ENCODE measurements around the gene ANKLE1. TPM values are rescaled to one million over a fixed set of nuclear protein-coding genes. Genes with fewer than 3 reads are reported as not detected.

The ANKLE1 gene
- total RNA-seq, 4 donors from 2014 or later, result 0.44 to 2.1 (median 0.90) TPM

DNA sequence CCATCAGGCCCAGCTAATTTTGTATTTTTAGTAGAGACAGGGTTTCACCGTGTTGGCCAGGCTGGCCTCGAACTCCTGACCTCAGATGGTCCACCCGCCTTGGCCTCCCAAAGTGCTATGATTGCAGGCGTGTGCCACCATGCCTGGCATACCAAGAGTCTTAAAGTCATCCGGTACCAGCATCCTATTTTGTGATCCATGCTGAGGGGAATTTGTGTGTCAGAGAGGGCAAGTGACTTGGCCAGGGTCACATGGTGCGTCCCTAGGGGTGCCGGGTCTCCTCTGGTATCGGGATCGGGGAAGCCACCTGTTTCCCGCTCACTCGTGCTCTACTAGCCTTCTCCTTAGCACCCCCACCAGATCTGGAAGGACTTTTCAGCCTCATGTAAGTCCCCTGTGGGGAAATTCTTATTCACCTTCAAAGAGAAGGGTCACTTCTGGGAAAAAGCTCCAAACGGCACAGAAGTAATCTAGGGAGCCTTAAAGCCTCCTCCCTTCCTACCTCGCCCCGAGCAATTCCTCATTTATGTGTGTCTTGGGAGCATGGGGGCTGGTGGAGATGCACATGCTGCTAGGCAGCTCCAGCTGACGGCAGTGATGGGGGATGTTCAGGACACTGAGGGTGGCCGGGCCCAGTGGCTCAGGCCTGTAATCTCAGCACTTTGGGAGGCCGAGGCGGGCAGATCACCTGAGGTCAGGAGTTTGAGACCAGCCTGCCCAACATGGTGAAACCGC, 6.1 kb upstream of the ANKLE1 start:
- 84 to 90% methylated on average over 19 of the region's 19 CpGs for WGBS, 2 donors
- Histone ChIP-seq H3K4me1 (no peaks in the 10 kb centered on the region), H3K9me3 (no peaks in the 10 kb centered on the region), H3K36me3 (peaks cover 3 to 86% (median 25%) of the 10 kb centered on the region in 3 donors), H3K4me3 (no peak overlapping the region), H3K27ac (no peak overlapping the region), H3K27me3 (no peaks in the 10 kb centered on the region)
- TF ChIP-seq, protein P1, sequence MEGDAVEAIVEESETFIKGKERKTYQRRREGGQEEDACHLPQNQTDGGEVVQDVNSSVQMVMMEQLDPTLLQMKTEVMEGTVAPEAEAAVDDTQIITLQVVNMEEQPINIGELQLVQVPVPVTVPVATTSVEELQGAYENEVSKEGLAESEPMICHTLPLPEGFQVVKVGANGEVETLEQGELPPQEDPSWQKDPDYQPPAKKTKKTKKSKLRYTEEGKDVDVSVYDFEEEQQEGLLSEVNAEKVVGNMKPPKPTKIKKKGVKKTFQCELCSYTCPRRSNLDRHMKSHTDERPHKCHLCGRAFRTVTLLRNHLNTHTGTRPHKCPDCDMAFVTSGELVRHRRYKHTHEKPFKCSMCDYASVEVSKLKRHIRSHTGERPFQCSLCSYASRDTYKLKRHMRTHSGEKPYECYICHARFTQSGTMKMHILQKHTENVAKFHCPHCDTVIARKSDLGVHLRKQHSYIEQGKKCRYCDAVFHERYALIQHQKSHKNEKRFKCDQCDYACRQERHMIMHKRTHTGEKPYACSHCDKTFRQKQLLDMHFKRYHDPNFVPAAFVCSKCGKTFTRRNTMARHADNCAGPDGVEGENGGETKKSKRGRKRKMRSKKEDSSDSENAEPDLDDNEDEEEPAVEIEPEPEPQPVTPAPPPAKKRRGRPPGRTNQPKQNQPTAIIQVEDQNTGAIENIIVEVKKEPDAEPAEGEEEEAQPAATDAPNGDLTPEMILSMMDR (IDR thresholded peaks at IDR 0.05), result no peak
- TF ChIP-seq EP300 (IDR thresholded peaks at IDR 0.05) (no peak), POLR2A (IDR thresholded peaks at IDR 0.05) (no peak)
- DNase-seq (ENCODE audit: low spot score in 2 of 2), result no peak

DNA sequence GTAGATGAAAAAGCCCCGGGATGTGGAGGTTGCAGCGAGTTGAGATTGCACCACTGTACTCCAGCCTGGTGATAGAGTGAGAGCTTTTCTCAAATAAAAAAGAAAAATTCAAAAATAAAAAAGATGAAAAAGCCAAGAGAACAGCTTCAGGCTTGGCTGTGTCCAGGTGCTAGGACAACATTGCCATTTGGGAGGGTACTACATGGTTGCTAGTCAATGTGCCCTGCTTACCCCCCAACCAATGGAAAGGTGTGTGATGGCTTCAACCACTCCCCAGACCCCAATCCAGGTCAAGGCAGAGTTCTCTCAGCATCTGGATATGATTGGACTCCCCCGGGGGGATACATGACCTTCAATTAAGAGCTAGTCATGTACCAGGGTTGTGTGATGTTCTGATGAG, 2.3 kb upstream of the ANKLE1 start:
- Histone ChIP-seq H3K9me3 (no peaks in the 10 kb centered on the region), H3K36me3 (peaks cover 0 to 57% (median 18%) of the 10 kb centered on the region in 3 donors), H3K27ac (no peak overlapping the region), H3K27me3 (peaks cover 0 to 25% of the 10 kb centered on the region in 2 donors), H3K4me1 (peaks cover 0 to 19% (median 12%) of the 10 kb centered on the region in 4 donors), H3K4me3 (no peak overlapping the region)
- DNase-seq (ENCODE audit: low spot score in 2 of 2), result no peak
- 62 to 78% methylated on average over 3 of the region's 3 CpGs for WGBS, 2 donors
- TF ChIP-seq POLR2A (IDR thresholded peaks at IDR 0.05) (no peak), EP300 (IDR thresholded peaks at IDR 0.05) (no peak)
- TF ChIP-seq, protein P1 (IDR thresholded peaks at IDR 0.05), result no peak

DNA sequence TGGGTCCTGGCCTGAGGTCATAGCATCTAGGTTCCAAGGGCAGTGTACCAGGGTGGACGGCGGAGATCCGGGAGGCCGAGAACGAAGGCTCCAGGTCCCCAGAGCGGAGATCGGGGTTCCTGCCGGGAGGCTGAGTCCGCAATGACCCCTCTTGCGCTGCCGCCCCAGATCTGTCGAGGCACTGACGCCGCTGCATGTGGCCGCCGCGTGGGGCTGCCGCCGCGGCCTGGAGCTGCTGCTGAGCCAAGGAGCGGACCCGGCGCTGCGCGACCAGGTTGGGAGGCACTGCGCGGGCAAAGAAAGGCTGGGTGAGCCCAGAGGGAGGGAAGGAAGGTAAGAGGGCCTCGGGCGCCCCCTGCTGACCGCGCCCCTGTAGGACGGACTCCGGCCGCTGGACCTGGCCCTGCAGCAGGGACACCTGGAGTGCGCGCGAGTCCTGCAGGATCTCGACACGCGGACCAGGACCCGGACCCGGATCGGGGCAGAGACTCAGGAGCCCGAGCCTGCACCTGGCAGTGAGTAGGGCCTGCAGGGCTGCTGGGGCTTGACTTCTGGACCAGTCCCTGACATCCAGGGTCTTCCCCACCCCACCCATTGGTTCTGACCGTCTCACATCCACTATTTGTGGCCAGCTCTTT, 906 bp downstream of the ANKLE1 start:
- no peaks in the 10 kb centered on the region for H3K9me3 ChIP-seq
- H3K27me3 ChIP-seq, result peaks cover 0 to 25% of the 10 kb centered on the region in 2 donors
- TF ChIP-seq POLR2A (IDR thresholded peaks at IDR 0.05), result no peak
- TF ChIP-seq, protein P1 (IDR thresholded peaks at IDR 0.05), result peak; percentile 87 to 97 (median 94)
- 1 to 3% methylated on average over 40 to 43 of the region's 45 CpGs for WGBS, 2 donors
- peaks cover 0 to 19% (median 12%) of the 10 kb centered on the region in 4 donors for H3K4me1 ChIP-seq
- peaks cover 0 to 36% (median 0%) of the 10 kb centered on the region in 3 donors for H3K36me3 ChIP-seq
- peak; percentile 67 to 76 for DNase-seq (ENCODE audit: low spot score in 2 of 2)
- H3K27ac ChIP-seq, result no peak overlapping the region
- H3K4me3 ChIP-seq, result peak overlapping the region in 3 of 4 donors; percentile 28 to 43 (median 41)

DNA sequence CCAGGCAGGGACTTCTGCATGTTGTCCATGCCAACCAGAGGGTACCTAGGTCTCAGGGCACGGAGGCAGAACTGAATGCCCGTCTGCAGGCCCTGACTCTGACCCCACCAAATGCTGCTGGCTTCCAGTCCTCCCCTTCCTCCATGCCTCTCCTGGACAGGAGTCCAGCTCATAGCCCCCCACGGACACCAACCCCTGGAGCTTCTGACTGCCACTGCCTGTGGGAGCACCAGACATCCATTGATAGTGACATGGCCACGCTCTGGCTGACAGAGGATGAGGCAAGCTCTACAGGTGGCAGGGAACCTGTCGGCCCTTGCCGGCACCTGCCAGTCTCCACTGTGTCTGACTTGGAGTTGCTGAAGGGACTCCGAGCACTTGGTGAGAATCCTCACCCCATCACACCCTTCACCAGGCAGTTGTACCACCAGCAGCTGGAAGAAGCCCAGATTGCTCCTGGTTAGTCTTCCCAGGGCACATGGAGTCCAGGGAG, 1.8 kb downstream of the ANKLE1 start:
- WGBS, 2 donors, result 86 to 94% methylated on average over 3 to 4 of the region's 7 CpGs
- peaks cover 0 to 26% (median 0%) of the 10 kb centered on the region in 3 donors for H3K36me3 ChIP-seq
- peaks cover 0 to 19% (median 12%) of the 10 kb centered on the region in 4 donors for H3K4me1 ChIP-seq
- H3K27me3 ChIP-seq, result peaks cover 0 to 25% of the 10 kb centered on the region in 2 donors
- no peak overlapping the region for H3K4me3 ChIP-seq
- DNase-seq (ENCODE audit: low spot score in 2 of 2), result no peak
- no peaks in the 10 kb centered on the region for H3K9me3 ChIP-seq
- TF ChIP-seq EP300 (IDR thresholded peaks at IDR 0.05), result no peak
- TF ChIP-seq, protein P1 (IDR thresholded peaks at IDR 0.05), result no peak
- no peak for TF ChIP-seq POLR2A (IDR thresholded peaks at IDR 0.05)
- no peak overlapping the region for H3K27ac ChIP-seq

Measured in tibial nerve (tissue), 4 donors.